SKM-1 (cell line): ENCODE results near the gene FXYD1.
"Not testable (repeated sequence)": the region's sequence is repeated elsewhere in the genome, so short reads cannot be mapped to it uniquely, and the experiment has no call there.

Source experiments
- DNase-seq: peaks from one replicate; lab custom pipeline; 2025; ENCODE audit not compliant: unreplicated experiment; lab: John Stamatoyannopoulos, UW

Gene FXYD1

GRCh38 chr19:35138305-35138892 lies at the start of gene FXYD1:
TSS of gene FXYD1 (plus strand) at chr19:35138824. CDS start at chr19:35140080, 1,256 bp downstream.
- no peak for DNase-seq

- no peak for DNase-seq
These were observed 49.1 kb upstream of the FXYD1 start for GRCh38 chr19:35089554-35089953.

GRCh38 chr19:35090160-35090505 lies 48.5 kb upstream of the FXYD1 start:
- DNase-seq = no peak

- DNase-seq = peak; percentile 33
These were observed 48.0 kb upstream of the FXYD1 start for GRCh38 chr19:35090506-35091214.

GRCh38 chr19:35093430-35093829 lies 45.2 kb upstream of the FXYD1 start:
- DNase-seq = no peak

- no peak for DNase-seq
These were observed 44.5 kb upstream of the FXYD1 start for GRCh38 chr19:35093941-35094647.

- DNase-seq = no peak
These were observed 44.0 kb upstream of the FXYD1 start for GRCh38 chr19:35094656-35095055.

- DNase-seq = no peak
These were observed 42.8 kb upstream of the FXYD1 start for GRCh38 chr19:35095667-35096368.

GRCh38 chr19:35098413-35099049 lies 40.1 kb upstream of the FXYD1 start:
- DNase-seq = no peak

GRCh38 chr19:35099155-35099896 lies 39.3 kb upstream of the FXYD1 start:
- no peak for DNase-seq

GRCh38 chr19:35099897-35100275 lies 38.7 kb upstream of the FXYD1 start:
- no peak for DNase-seq

- DNase-seq = no peak
These were observed 37.8 kb upstream of the FXYD1 start for GRCh38 chr19:35100588-35101533.

- DNase-seq = not testable (repeated sequence)
These were observed 36.7 kb upstream of the FXYD1 start for GRCh38 chr19:35101949-35102348.

GRCh38 chr19:35103614-35104013 lies 35.0 kb upstream of the FXYD1 start:
- DNase-seq = not testable (repeated sequence)

GRCh38 chr19:35104361-35104760 lies 34.3 kb upstream of the FXYD1 start:
- no peak for DNase-seq

GRCh38 chr19:35105047-35105410 lies 33.6 kb upstream of the FXYD1 start:
- no peak for DNase-seq

- DNase-seq = no peak
These were observed 33.0 kb upstream of the FXYD1 start for GRCh38 chr19:35105411-35106290.

- no peak for DNase-seq
These were observed 32.4 kb upstream of the FXYD1 start for GRCh38 chr19:35106291-35106583.
